ENCODE data around the gene CNOT10.

CNOT10 gene

GRCh38 chr3:32758375-32758753, 73.4 kb downstream of the CNOT10 start:
- Histone ChIP-seq H3K9me3 (ENCODE audit: insufficient read depth, low read depth, low read length) (no peaks in the 10 kb centered on the region), H3K79me1 (ENCODE audit: low read length) (no peaks in the 10 kb centered on the region), H4K91ac (ENCODE audit: low read depth, low read length) (no peak overlapping the region), H3K79me2 (ENCODE audit: control insufficient read depth, insufficient read depth, low read length, poor library complexity) (no peaks in the 10 kb centered on the region), H3K36me3 (ENCODE audit: control insufficient read depth in 1 of 2, insufficient read depth in 2 of 2, low read length in 2 of 2) (peaks cover 6 to 7% of the 10 kb centered on the region in 2 experiments), H3K4me2 (ENCODE audit: low read length) (no peak overlapping the region), H4K12ac (ENCODE audit: low read depth, low read length) (no peak overlapping the region), H3K4me3 (ENCODE audit: low read depth, low read length) (no peak overlapping the region), H3K18ac (ENCODE audit: low read length) (no peak overlapping the region), H3K4me1 (ENCODE audit: control insufficient read depth in 1 of 2, insufficient read depth in 2 of 2, low read length in 2 of 2) (no peaks in the 10 kb centered on the region), H3K27me3 (ENCODE audit: insufficient read depth, low read length) (no peaks in the 10 kb centered on the region), H2AFZ (ENCODE audit: insufficient read depth, low read length, poor library complexity) (no peak overlapping the region), H2BK120ac (ENCODE audit: insufficient read depth, low read length, poor library complexity) (no peak overlapping the region), H2AK5ac (ENCODE audit: low read length) (no peak overlapping the region), H2BK12ac (ENCODE audit: low read length) (no peak overlapping the region), H3K9ac (ENCODE audit: low read length) (no peak overlapping the region), H4K8ac (ENCODE audit: low read depth, low read length) (no peak overlapping the region), H3K4ac (ENCODE audit: low read depth, low read length) (no peak overlapping the region), H3K27ac (ENCODE audit: low read depth, low read length) (no peak overlapping the region), H3K23ac (ENCODE audit: low read length) (no peak overlapping the region), H3K14ac (ENCODE audit: low read length) (no peak overlapping the region), H2BK5ac (ENCODE audit: low read depth, low read length, poor library complexity) (no peak overlapping the region)
- no peak for DNase-seq

GRCh38 chr3:32759342-32759741, 74.4 kb downstream of the CNOT10 start:
- no peak for DNase-seq
- Histone ChIP-seq H2BK12ac (ENCODE audit: low read length) (no peak overlapping the region), H3K27ac (ENCODE audit: low read depth, low read length) (no peak overlapping the region), H3K27me3 (ENCODE audit: insufficient read depth, low read length) (no peaks in the 10 kb centered on the region), H4K8ac (ENCODE audit: low read depth, low read length) (no peak overlapping the region), H4K12ac (ENCODE audit: low read depth, low read length) (no peak overlapping the region), H3K4ac (ENCODE audit: low read depth, low read length) (no peak overlapping the region), H2BK5ac (ENCODE audit: low read depth, low read length, poor library complexity) (no peak overlapping the region), H3K4me2 (ENCODE audit: low read length) (no peak overlapping the region), H3K14ac (ENCODE audit: low read length) (no peak overlapping the region), H2AK5ac (ENCODE audit: low read length) (no peak overlapping the region), H3K36me3 (ENCODE audit: control insufficient read depth in 1 of 2, insufficient read depth in 2 of 2, low read length in 2 of 2) (peaks cover 6 to 7% of the 10 kb centered on the region in 2 experiments), H3K4me3 (ENCODE audit: low read depth, low read length) (no peak overlapping the region), H3K9me3 (ENCODE audit: insufficient read depth, low read depth, low read length) (no peaks in the 10 kb centered on the region), H2BK120ac (ENCODE audit: insufficient read depth, low read length, poor library complexity) (no peak overlapping the region), H3K79me2 (ENCODE audit: control insufficient read depth, insufficient read depth, low read length, poor library complexity) (no peaks in the 10 kb centered on the region), H3K9ac (ENCODE audit: low read length) (no peak overlapping the region), H3K4me1 (ENCODE audit: control insufficient read depth in 1 of 2, insufficient read depth in 2 of 2, low read length in 2 of 2) (no peaks in the 10 kb centered on the region), H3K23ac (ENCODE audit: low read length) (no peak overlapping the region), H3K79me1 (ENCODE audit: low read length) (no peaks in the 10 kb centered on the region), H2AFZ (ENCODE audit: insufficient read depth, low read length, poor library complexity) (no peak overlapping the region), H3K18ac (ENCODE audit: low read length) (no peak overlapping the region), H4K91ac (ENCODE audit: low read depth, low read length) (no peak overlapping the region)
- no CpG with 5 or more reads among the region's 4 CpGs for WGBS (ENCODE audit: extremely low coverage, insufficient coverage, insufficient read length)

DNA sequence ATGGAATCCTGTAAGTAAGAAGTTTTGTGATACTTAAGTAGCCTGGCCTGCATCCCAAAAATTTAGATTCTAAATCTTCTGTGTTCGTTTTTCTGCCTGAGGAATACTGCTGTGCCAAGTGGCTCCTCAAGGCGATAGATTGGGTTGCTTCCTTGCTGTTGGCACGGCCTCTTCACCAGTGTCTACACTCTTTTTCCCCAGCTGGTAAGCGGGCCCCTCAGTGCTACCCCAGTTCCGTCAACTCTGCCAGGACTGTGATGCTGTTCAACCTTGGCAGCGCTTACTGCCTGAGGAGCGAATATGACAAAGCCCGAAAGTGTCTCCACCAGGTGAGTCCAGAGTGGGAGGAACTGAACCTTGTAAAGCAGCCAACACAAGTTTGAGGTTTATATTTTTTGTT, 79.5 kb downstream of the CNOT10 start:
- Histone ChIP-seq H4K8ac (ENCODE audit: low read depth, low read length) (no peak overlapping the region), H3K79me1 (ENCODE audit: low read length) (no peaks in the 10 kb centered on the region)

GRCh38 chr3:32778389-32778788, 93.4 kb downstream of the CNOT10 start:
- peaks cover under 1 to 5% of the 10 kb centered on the region in 2 experiments for H3K36me3 ChIP-seq (ENCODE audit: control insufficient read depth in 1 of 2, insufficient read depth in 2 of 2, low read length in 2 of 2)
- H3K4me2 ChIP-seq (ENCODE audit: low read length) = no peak overlapping the region
- no peaks in the 10 kb centered on the region for H3K79me2 ChIP-seq (ENCODE audit: control insufficient read depth, insufficient read depth, low read length, poor library complexity)
- H2BK12ac ChIP-seq (ENCODE audit: low read length) = no peak overlapping the region
- DNase-seq = peak in 1 of 2 donors; percentile 23
- H2AFZ ChIP-seq (ENCODE audit: insufficient read depth, low read length, poor library complexity) = no peak overlapping the region
- H3K23ac ChIP-seq (ENCODE audit: low read length) = no peak overlapping the region
- H4K91ac ChIP-seq (ENCODE audit: low read depth, low read length) = no peak overlapping the region
- H3K14ac ChIP-seq (ENCODE audit: low read length) = no peak overlapping the region
- H3K4me3 ChIP-seq (ENCODE audit: low read depth, low read length) = no peak overlapping the region
- no CpG with 5 or more reads among the region's 4 CpGs for WGBS (ENCODE audit: extremely low coverage, insufficient coverage, insufficient read length)
- peaks cover 8% of the 10 kb centered on the region for H3K79me1 ChIP-seq (ENCODE audit: low read length)
- H2AK5ac ChIP-seq (ENCODE audit: low read length) = no peak overlapping the region
- H3K27ac ChIP-seq (ENCODE audit: low read depth, low read length) = no peak overlapping the region
- no peak overlapping the region for H4K12ac ChIP-seq (ENCODE audit: low read depth, low read length)
- H3K4me1 ChIP-seq (ENCODE audit: control insufficient read depth in 1 of 2, insufficient read depth in 2 of 2, low read length in 2 of 2) = peaks cover 4% of the 10 kb centered on the region in 2 experiments
- no peak overlapping the region for H3K18ac ChIP-seq (ENCODE audit: low read length)
- H2BK5ac ChIP-seq (ENCODE audit: low read depth, low read length, poor library complexity) = no peak overlapping the region
- H3K9ac ChIP-seq (ENCODE audit: low read length) = no peak overlapping the region
- no peaks in the 10 kb centered on the region for H3K9me3 ChIP-seq (ENCODE audit: insufficient read depth, low read depth, low read length)
- H3K4ac ChIP-seq (ENCODE audit: low read depth, low read length) = no peak overlapping the region
- no peaks in the 10 kb centered on the region for H3K27me3 ChIP-seq (ENCODE audit: insufficient read depth, low read length)
- no peak overlapping the region for H4K8ac ChIP-seq (ENCODE audit: low read depth, low read length)
- no peak overlapping the region for H2BK120ac ChIP-seq (ENCODE audit: insufficient read depth, low read length, poor library complexity)

More for the DNA sequence above, 79.5 kb downstream of the CNOT10 start:
- Histone ChIP-seq H3K36me3 (ENCODE audit: control insufficient read depth in 1 of 2, insufficient read depth in 2 of 2, low read length in 2 of 2) (peaks cover 13 to 19% of the 10 kb centered on the region in 2 experiments), H4K91ac (ENCODE audit: low read depth, low read length) (no peak overlapping the region), H2AK5ac (ENCODE audit: low read length) (peak overlapping the region; percentile 44), H3K27me3 (ENCODE audit: insufficient read depth, low read length) (no peaks in the 10 kb centered on the region), H3K4ac (ENCODE audit: low read depth, low read length) (no peak overlapping the region), H3K23ac (ENCODE audit: low read length) (no peak overlapping the region), H3K14ac (ENCODE audit: low read length) (no peak overlapping the region), H3K4me1 (ENCODE audit: control insufficient read depth in 1 of 2, insufficient read depth in 2 of 2, low read length in 2 of 2) (no peaks in the 10 kb centered on the region), H3K4me2 (ENCODE audit: low read length) (no peak overlapping the region), H3K9ac (ENCODE audit: low read length) (no peak overlapping the region), H3K9me3 (ENCODE audit: insufficient read depth, low read depth, low read length) (no peaks in the 10 kb centered on the region), H2BK12ac (ENCODE audit: low read length) (no peak overlapping the region), H3K27ac (ENCODE audit: low read depth, low read length) (no peak overlapping the region), H3K4me3 (ENCODE audit: low read depth, low read length) (no peak overlapping the region), H4K12ac (ENCODE audit: low read depth, low read length) (no peak overlapping the region), H3K18ac (ENCODE audit: low read length) (no peak overlapping the region), H2BK120ac (ENCODE audit: insufficient read depth, low read length, poor library complexity) (peak overlapping the region; percentile 59), H3K79me2 (ENCODE audit: control insufficient read depth, insufficient read depth, low read length, poor library complexity) (no peaks in the 10 kb centered on the region), H2BK5ac (ENCODE audit: low read depth, low read length, poor library complexity) (no peak overlapping the region), H2AFZ (ENCODE audit: insufficient read depth, low read length, poor library complexity) (no peak overlapping the region)
- WGBS (ENCODE audit: extremely low coverage, insufficient coverage, insufficient read length) = no CpG with 5 or more reads among the region's 8 CpGs
- no peak for DNase-seq

Data from trophoblast cell (in vitro differentiated cells and primary cell).